ENCODE results near the gene ULK4. TPM values are rescaled to one million over a fixed set of nuclear protein-coding genes. Genes with fewer than 3 reads are reported as not detected.

The ULK4 gene
- total and polyA plus RNA-seq, 7 donors = 2.1 to 18.6 (median 8.9) TPM

DNA sequence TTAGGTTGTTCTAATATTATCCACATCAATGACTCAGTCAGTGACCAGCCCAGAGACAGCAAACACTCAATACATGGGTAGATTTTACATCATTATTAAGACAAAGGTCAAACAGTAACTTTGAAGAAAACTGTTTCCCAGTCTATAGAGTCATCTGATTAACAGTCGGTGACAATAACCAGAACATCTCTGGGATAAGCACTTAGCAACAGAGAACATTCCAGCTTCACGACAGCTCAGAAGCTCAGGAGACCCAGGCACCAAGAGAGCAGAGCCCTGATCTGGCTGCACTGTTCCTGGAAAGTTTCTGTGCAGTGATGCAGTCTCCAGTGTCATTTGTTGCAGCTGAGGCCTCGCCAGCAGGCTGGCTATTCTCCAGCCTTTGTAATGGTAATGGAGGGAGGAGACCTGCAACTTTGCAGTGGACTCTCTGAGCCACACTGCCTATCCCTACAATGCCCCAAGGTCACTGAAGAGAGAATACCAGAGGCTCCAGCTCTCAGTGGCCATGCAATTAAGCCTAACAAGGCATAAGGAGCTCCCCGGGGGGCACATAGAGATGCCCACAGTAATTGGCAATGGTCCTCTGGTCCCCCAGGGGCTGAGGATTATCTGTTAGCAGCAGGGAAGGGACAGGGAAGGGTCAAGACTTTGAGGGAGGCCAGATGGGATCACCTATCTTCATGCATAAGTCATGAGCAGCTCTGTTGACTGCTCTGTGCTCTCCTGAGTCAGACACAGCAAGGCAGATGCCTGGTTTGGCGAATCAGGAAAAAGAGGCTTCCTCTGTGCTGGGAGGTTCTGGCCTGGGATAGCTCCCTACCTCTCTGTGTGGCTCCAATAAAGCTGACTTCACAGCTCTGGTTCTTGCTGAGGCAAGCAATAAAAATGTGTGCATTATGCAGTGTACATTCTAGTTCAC lies 599.0 kb downstream of the ULK4 start:
- Histone ChIP-seq H3K4me1 (peaks cover 0 to 25% (median 17%) of the 10 kb centered on the region in 4 donors), H3K27ac (peak overlapping the region in 2 of 4 donors; percentile 24 to 25), H3K27me3 (no peaks in the 10 kb centered on the region), H3K36me3 (no peaks in the 10 kb centered on the region), H3K4me3 (no peak overlapping the region), H3K9me3 (no peaks in the 10 kb centered on the region)
- intact Hi-C loops (cut with DNase I) = no loop called here
- TF ChIP-seq POLR2AphosphoS5 (IDR thresholded peaks at IDR 0.05) (peak; percentile 10 to 73 (median 64)), POLR2A (IDR thresholded peaks at IDR 0.05) (no peak)
- 75 to 83% methylated on average over 5 of the region's 5 CpGs for WGBS, 2 donors
- no peak for DNase-seq

DNA sequence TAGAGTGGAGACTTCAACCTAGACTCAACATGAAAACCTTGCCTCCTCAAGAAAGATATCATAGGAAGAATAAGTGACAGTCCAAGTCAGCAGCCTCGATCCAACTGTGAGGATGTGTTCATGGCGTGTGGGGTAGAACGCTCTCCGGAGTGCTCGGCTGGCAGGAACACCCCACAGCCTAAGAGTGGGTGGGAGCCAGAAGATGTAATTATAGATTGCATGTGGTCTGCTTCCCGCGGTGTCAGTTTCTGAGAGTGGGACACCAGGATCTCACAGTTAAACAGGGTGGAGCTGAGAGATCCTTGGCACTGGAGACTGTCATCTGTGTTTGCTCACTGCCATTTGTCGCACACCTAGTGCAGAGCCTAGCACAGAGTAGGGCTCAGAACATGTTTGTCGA lies 604.6 kb downstream of the ULK4 start:
- no peaks in the 10 kb centered on the region for H3K27me3 ChIP-seq
- H3K4me3 ChIP-seq = no peak overlapping the region
- H3K36me3 ChIP-seq = no peaks in the 10 kb centered on the region
- no peak for DNase-seq
- H3K9me3 ChIP-seq = no peaks in the 10 kb centered on the region
- peaks cover 0 to 5% (median 2%) of the 10 kb centered on the region in 4 donors for H3K4me1 ChIP-seq
- H3K27ac ChIP-seq = no peak overlapping the region
- intact Hi-C loops (cut with DNase I) = no loop called here
- TF ChIP-seq, protein P1, sequence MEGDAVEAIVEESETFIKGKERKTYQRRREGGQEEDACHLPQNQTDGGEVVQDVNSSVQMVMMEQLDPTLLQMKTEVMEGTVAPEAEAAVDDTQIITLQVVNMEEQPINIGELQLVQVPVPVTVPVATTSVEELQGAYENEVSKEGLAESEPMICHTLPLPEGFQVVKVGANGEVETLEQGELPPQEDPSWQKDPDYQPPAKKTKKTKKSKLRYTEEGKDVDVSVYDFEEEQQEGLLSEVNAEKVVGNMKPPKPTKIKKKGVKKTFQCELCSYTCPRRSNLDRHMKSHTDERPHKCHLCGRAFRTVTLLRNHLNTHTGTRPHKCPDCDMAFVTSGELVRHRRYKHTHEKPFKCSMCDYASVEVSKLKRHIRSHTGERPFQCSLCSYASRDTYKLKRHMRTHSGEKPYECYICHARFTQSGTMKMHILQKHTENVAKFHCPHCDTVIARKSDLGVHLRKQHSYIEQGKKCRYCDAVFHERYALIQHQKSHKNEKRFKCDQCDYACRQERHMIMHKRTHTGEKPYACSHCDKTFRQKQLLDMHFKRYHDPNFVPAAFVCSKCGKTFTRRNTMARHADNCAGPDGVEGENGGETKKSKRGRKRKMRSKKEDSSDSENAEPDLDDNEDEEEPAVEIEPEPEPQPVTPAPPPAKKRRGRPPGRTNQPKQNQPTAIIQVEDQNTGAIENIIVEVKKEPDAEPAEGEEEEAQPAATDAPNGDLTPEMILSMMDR (IDR thresholded peaks at IDR 0.05) = no peak
- TF ChIP-seq POLR2AphosphoS5 (IDR thresholded peaks at IDR 0.05) = no peak
- no peak for TF ChIP-seq POLR2A (IDR thresholded peaks at IDR 0.05)
- no peak for TF ChIP-seq EP300 (IDR thresholded peaks at IDR 0.05)
- WGBS, 2 donors = 81 to 90% methylated on average over 9 of the region's 9 CpGs

DNA sequence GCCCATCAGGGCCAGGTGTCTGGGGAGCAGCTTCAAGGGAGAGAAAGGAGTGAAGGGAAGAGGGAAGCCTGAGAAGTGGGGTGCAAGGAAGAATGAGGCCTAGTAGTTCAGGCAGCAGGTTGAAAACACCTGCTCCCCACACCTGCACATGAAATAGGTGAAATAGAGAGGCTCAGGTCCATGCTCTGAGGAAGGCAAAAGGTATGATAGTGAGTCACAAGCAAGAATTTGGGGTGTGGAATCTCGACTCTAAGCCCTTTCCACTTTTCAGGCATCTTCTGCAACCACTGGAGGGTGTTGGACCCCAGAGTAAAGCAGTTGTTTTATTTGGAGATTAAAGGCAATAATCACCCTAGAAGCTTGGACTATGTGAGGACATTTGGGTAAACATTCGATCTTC lies 605.1 kb downstream of the ULK4 start:
- no peak overlapping the region for H3K27ac ChIP-seq
- H3K36me3 ChIP-seq = no peaks in the 10 kb centered on the region
- no peak for DNase-seq
- H3K4me3 ChIP-seq = no peak overlapping the region
- TF ChIP-seq EP300 (IDR thresholded peaks at IDR 0.05) (no peak), POLR2AphosphoS5 (IDR thresholded peaks at IDR 0.05) (no peak), POLR2A (IDR thresholded peaks at IDR 0.05) (no peak)
- TF ChIP-seq, protein P1 (IDR thresholded peaks at IDR 0.05) = no peak
- no peaks in the 10 kb centered on the region for H3K27me3 ChIP-seq
- no peaks in the 10 kb centered on the region for H3K9me3 ChIP-seq
- H3K4me1 ChIP-seq = peaks cover 0 to under 1% (median 0%) of the 10 kb centered on the region in 4 donors
- 64 to 82% methylated on average over 2 of the region's 2 CpGs for WGBS, 2 donors
- intact Hi-C loops (cut with DNase I) = no loop called here

DNA sequence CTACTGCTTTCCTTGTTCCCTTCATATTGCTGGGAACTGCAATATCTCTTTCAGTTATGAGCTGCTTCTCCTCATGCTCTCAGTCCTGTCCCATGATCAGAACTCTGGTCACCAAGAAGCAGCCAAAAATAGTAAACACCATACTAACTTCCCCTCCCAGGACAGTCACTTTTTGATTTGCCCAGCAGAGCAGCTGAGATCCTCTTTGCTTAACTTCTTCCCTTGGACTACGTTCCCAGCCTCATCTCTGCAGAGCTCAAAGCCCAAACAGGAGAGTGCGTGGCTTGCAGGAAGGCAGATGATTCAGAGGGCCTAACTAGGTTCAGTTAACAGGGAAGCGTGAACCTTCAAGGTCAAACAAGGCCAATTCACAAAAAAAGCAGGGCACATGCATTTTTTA lies 609.4 kb downstream of the ULK4 start:
- TF ChIP-seq POLR2A (IDR thresholded peaks at IDR 0.05) (no peak), EP300 (IDR thresholded peaks at IDR 0.05) (no peak), POLR2AphosphoS5 (IDR thresholded peaks at IDR 0.05) (no peak)
- TF ChIP-seq, protein P1 (IDR thresholded peaks at IDR 0.05) = no peak
- intact Hi-C loops (cut with DNase I) = no loop called here
- WGBS, 2 donors = 86 to 93% methylated on average over 3 of the region's 3 CpGs

DNA sequence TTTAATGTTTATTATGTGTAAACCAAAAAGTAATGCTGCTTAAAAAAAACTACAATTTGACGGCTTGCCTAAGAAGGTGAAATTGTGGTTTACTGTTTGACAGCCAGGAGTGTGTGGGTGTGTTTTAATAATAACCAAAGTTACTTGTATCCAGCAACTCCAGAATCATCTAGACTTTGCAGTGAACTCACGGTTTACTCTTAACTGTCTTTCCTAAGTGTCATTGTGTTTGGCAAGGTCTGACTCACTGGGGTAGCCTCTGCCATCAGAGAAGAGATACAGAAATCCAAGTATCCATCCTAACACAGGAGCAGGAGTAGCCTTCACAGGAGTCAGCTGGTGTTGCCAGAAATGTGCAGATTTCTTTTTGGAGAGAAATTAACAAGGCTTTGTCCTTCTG lies 611.5 kb downstream of the ULK4 start:
- 67 to 68% methylated on average over 2 of the region's 2 CpGs for WGBS, 2 donors
- DNase-seq = no peak
- Histone ChIP-seq H3K27me3 (no peaks in the 10 kb centered on the region), H3K27ac (no peak overlapping the region), H3K4me1 (no peaks in the 10 kb centered on the region), H3K9me3 (no peaks in the 10 kb centered on the region), H3K36me3 (no peaks in the 10 kb centered on the region), H3K4me3 (no peak overlapping the region)
- intact Hi-C loops (cut with DNase I) = no loop called here
- TF ChIP-seq, protein P1 (IDR thresholded peaks at IDR 0.05) = no peak
- TF ChIP-seq EP300 (IDR thresholded peaks at IDR 0.05) (no peak), POLR2A (IDR thresholded peaks at IDR 0.05) (no peak), POLR2AphosphoS5 (IDR thresholded peaks at IDR 0.05) (no peak)

More for the DNA sequence above, 609.4 kb downstream of the ULK4 start:
- H3K4me3 ChIP-seq = no peak overlapping the region
- DNase-seq = no peak
- no peaks in the 10 kb centered on the region for H3K9me3 ChIP-seq
- no peaks in the 10 kb centered on the region for H3K27me3 ChIP-seq
- no peaks in the 10 kb centered on the region for H3K36me3 ChIP-seq
- no peaks in the 10 kb centered on the region for H3K4me1 ChIP-seq
- H3K27ac ChIP-seq = no peak overlapping the region
